HepG2 (cell line): ENCODE data around the gene ZNF180. TPM values are rescaled to one million over a fixed set of nuclear protein-coding genes. Genes with fewer than 3 reads are reported as not detected.

Experiments
- ATAC-seq: fragments of 200-7000 bp; cut with Tn5 transposase; 3 replicates; pipeline ENCODE4 v1.9.1; 2020; ENCODE audit warnings: mild to moderate bottlenecking, moderate library complexity
- BruUV-seq: library from RNA; stranded (reverse); fragments of 400-500 nt; replicated peaks from 2 replicates; lab custom pipeline; 2021; lab: Mats Ljungman, UMichigan
- CTCF ChIA-PET: fragments of 300-600 bp; formaldehyde crosslinking; extraction: SDS; loops from one replicate; lab custom pipeline; 2021; ENCODE audit warnings: low total read pairs, inconsistent platforms, low intra/inter-chr PET ratio; lab: Yijun Ruan, JAX
- POLR2A ChIA-PET: fragments of 350-600 bp; sonication (Branson Sonifier 250); formaldehyde crosslinking; loops from one replicate; lab custom pipeline; 2020; ENCODE audit warnings: antibody characterized with exemption, inconsistent platforms; lab: Yijun Ruan, JAX
- DNase-seq: peaks from one replicate; pipeline ENCODE4 v3.0.0-alpha.2; 2015; ENCODE audit warnings: low spot score
- FAIRE-seq: peaks from 3 replicates; lab custom pipeline; 2011; peaks lifted over from hg19 to GRCh38; lab: Jason Lieb, UNC
- H2AFZ ChIP-seq: one replicate; pipeline ENCODE4 v1.6.1; 2011; ENCODE audit warnings: low read length, inconsistent platforms
- H3K27ac ChIP-seq: fragments of 300-600 bp; 3 replicates; pipeline ENCODE4 v1.8.0; 2011; ENCODE audit warnings: mixed run types, mild to moderate bottlenecking, mixed read lengths, low read length, inconsistent platforms; ENCODE audit not compliant: insufficient read depth; ENCODE audit errors: extremely low read length
- H3K27me3 ChIP-seq, 2 experiments: fragments of 200-600 bp in 1 of 2; 2 replicates in 1 of 2; 3 replicates in 1 of 2; pipeline versions ENCODE4 v1.6.0 to v1.8.0; 2011; ENCODE audit warnings: low read length in 2 of 2, mild to moderate bottlenecking in 2 of 2, moderate library complexity in 2 of 2, inconsistent platforms in 1 of 2; ENCODE audit not compliant: insufficient read depth in 2 of 2, control insufficient read depth in 1 of 2
- H3K36me3 ChIP-seq, 2 experiments: fragments of 200-600 bp in 1 of 2; replicated peaks in 1 of 2; 2 replicates in 1 of 2; 3 replicates in 1 of 2; pipeline versions ENCODE4 v1.5.1 to v1.8.0; 2011; ENCODE audit warnings: low read length in 2 of 2, inconsistent platforms in 1 of 2; ENCODE audit not compliant: insufficient read depth in 2 of 2, control insufficient read depth in 1 of 2
- H3K4me1 ChIP-seq: 2 replicates; pipeline ENCODE4 v1.5.1; 2012; ENCODE audit warnings: low read length, inconsistent platforms; ENCODE audit not compliant: insufficient read depth
- H3K4me2 ChIP-seq: 2 replicates; pipeline ENCODE4 v1.6.0; 2011; ENCODE audit warnings: low read depth, low read length, inconsistent platforms
- H3K4me3 ChIP-seq, 3 experiments: fragments of 200-600 bp in 1 of 3; sonication (generic), shearing (Covaris generic) in 1 of 3; replicated peaks in 1 of 3; 2 replicates each; pipeline ENCODE4 v1.5.1; 2011 to 2016; ENCODE audit warnings: low read length in 3 of 3, inconsistent platforms in 2 of 3, low read depth in 2 of 3, mild to moderate bottlenecking in 2 of 3, control low read depth in 1 of 3, mixed read lengths in 1 of 3; ENCODE audit not compliant: insufficient read depth in 1 of 3
- H3K79me2 ChIP-seq: one replicate; pipeline ENCODE4 v1.6.1; 2011; ENCODE audit warnings: low read length, inconsistent platforms; ENCODE audit not compliant: insufficient read depth
- H3K9ac ChIP-seq: 2 replicates; pipeline ENCODE4 v1.6.0; 2011; ENCODE audit warnings: mild to moderate bottlenecking, low read depth, low read length, inconsistent platforms; ENCODE audit not compliant: insufficient read depth
- H3K9me3 ChIP-seq: 2 replicates; pipeline ENCODE4 v1.5.1; 2012; ENCODE audit warnings: mild to moderate bottlenecking, low read length
- H4K20me1 ChIP-seq: 2 replicates; pipeline ENCODE4 v1.6.0; 2011; ENCODE audit warnings: inconsistent platforms, mild to moderate bottlenecking, low read length, moderate library complexity; ENCODE audit not compliant: insufficient read depth
- DBP ChIP-seq: sonication (generic); formaldehyde crosslinking; IDR thresholded peaks from 2 replicates; pipeline ENCODE4 v1.4.0; 2020; ENCODE audit warnings: missing genetic modification reagents; ENCODE audit errors: not compliant biosample characterization
- NFE2 ChIP-seq: sonication (generic); formaldehyde crosslinking; IDR thresholded peaks from 2 replicates; pipeline ENCODE4 v1.4.0; 2020; ENCODE audit warnings: missing genetic modification reagents
- NR3C1 ChIP-seq: sonication (generic); formaldehyde crosslinking; IDR thresholded peaks from 2 replicates; pipeline ENCODE4 v1.4.0; 2020; ENCODE audit warnings: missing genetic modification reagents
- PHF21A ChIP-seq: sonication (generic); formaldehyde crosslinking; IDR thresholded peaks from 2 replicates; pipeline ENCODE4 v1.5.0; 2020; ENCODE audit warnings: mild to moderate bottlenecking, missing genetic modification reagents
- ZFP62 ChIP-seq: sonication (generic); formaldehyde crosslinking; IDR thresholded peaks from 2 replicates; pipeline ENCODE4 v1.4.0; 2020; ENCODE audit warnings: missing genetic modification reagents
- ZNF382 ChIP-seq: sonication (generic); formaldehyde crosslinking; IDR thresholded peaks from 2 replicates; pipeline ENCODE4 v1.5.0; 2020; ENCODE audit warnings: missing genetic modification reagents, mild to moderate bottlenecking, borderline replicate concordance
- WGBS: methylation state at CpG from one replicate; pipeline ENCODE4 v1.1.6; 2017; ENCODE audit warnings: low lambda C conversion rate; 5-methylcytosine and 5-hydroxymethylcytosine counted together
- in situ Hi-C: cut with HindIII; loops from 2 replicates; pipeline ENCODE4 v1.10.0; 2017; ENCODE audit warnings: low pct_unique_long_range_greater_than_20kb; ENCODE audit not compliant: extremely low pct_ligation_motif_present
- intact Hi-C: fragments of 100-400 bp; cut with micrococcal nuclease; formaldehyde crosslinking; loops from one replicate; pipeline ENCODE4 v1.10.0; 2022; ENCODE audit not compliant: unreplicated experiment
- polyA plus RNA-seq, 8 experiments: library from polyadenylated mRNA; depleted of rRNA in 3 of 8; stranded (reverse) in 7 of 8; unstranded in 1 of 8; fragments of >200 nt; fragmentation: Illumina TruSeq in 4 of 8; extraction: Trizol in 4 of 8; gene quantifications; 2 replicates each; pipeline versions ENCODE4 v1.2.1 to v1.2.3, GENCODE V29; 2011 to 2016; ENCODE audit warnings: low read depth in 4 of 8, missing spikeins in 1 of 8, mixed read lengths in 1 of 8; ENCODE audit not compliant: insufficient read depth in 1 of 8
- total RNA-seq, 5 experiments: library from RNA; depleted of rRNA; stranded (reverse); fragments of >200 nt; fragmentation: Illumina TruSeq; extraction: Trizol; gene quantifications; 2 replicates each; pipeline ENCODE4 v1.2.3, GENCODE V29; 2016; ENCODE audit warnings: low read depth in 1 of 5
- TF ChIP-seq, protein P1 (sequence below): sonication (generic); formaldehyde crosslinking; IDR thresholded peaks from 2 replicates; pipeline ENCODE4 v1.5.1; 2020; ENCODE audit warnings: mild to moderate bottlenecking, missing genetic modification reagents, borderline replicate concordance
- TF ChIP-seq, protein P2 (sequence below): sonication (generic); formaldehyde crosslinking; IDR thresholded peaks from 2 replicates; pipeline ENCODE4 v1.5.0; 2020; ENCODE audit warnings: mild to moderate bottlenecking, missing genetic modification reagents
- TF ChIP-seq, protein P3 (sequence below): sonication (generic); formaldehyde crosslinking; IDR thresholded peaks from 2 replicates; pipeline ENCODE4 v1.4.0; 2020; ENCODE audit warnings: missing genetic modification reagents, mild to moderate bottlenecking, borderline replicate concordance
- TF ChIP-seq, protein P4 (sequence below): sonication (generic); formaldehyde crosslinking; IDR thresholded peaks from 2 replicates; pipeline ENCODE4 v1.5.1; 2020; ENCODE audit warnings: missing genetic modification reagents, mild to moderate bottlenecking, borderline replicate concordance

ZNF180 gene
- total and polyA plus RNA-seq, 2 of the 13 experiments (the other 11 are each of a cell fraction or from before 2014, with no cell fraction given) = 0.92 to 9.3 TPM

DNA sequence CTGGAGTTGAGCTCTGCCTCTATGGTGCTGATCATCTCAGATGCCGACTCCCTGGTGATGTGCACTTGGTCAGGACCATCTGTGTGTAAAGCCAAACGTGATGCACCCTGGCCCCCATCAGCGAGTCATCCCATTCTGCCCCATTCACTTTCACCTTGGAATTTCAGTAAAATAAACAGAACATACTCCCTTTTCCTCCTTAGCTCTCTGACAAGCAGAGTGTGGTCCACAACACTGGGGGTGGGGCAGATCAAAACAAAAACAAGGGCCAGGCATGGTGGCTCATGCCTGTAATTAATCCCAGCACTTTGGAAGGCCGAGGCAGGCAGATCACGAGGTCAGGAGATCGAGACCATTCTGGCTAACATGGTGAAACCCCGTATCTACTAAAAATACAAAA is 16.8 kb upstream of the ZNF180 start:
- Histone ChIP-seq H2AFZ (no peak overlapping the region), H3K4me1 (no peaks in the 10 kb centered on the region), H3K27me3 (no peaks in the 10 kb centered on the region), H3K27ac (no peak overlapping the region), H3K4me2 (no peak overlapping the region), H4K20me1 (no peaks in the 10 kb centered on the region), H3K36me3 (no peaks in the 10 kb centered on the region), H3K4me3 (no peak overlapping the region), H3K9me3 (no peaks in the 10 kb centered on the region), H3K9ac (no peak overlapping the region), H3K79me2 (no peaks in the 10 kb centered on the region)
- no peak for FAIRE-seq
- 30% methylated on average over 6 of the region's 7 CpGs for WGBS
- CTCF ChIA-PET = no interaction called here
- intact Hi-C loops = no loop called here
- no peak for DNase-seq
- no peak for ATAC-seq
- POLR2A ChIA-PET = no interaction called here
- in situ Hi-C loops = no loop called here
- BruUV-seq = no TSS peak
- TF ChIP-seq NR3C1 (CRISPR knock-in tag) (no peak), ZFP62 (CRISPR knock-in tag) (no peak), NFE2 (CRISPR knock-in tag) (no peak), DBP (CRISPR knock-in tag) (no peak), ZNF382 (CRISPR knock-in tag) (no peak), PHF21A (CRISPR knock-in tag) (no peak)
- TF ChIP-seq, protein P1, sequence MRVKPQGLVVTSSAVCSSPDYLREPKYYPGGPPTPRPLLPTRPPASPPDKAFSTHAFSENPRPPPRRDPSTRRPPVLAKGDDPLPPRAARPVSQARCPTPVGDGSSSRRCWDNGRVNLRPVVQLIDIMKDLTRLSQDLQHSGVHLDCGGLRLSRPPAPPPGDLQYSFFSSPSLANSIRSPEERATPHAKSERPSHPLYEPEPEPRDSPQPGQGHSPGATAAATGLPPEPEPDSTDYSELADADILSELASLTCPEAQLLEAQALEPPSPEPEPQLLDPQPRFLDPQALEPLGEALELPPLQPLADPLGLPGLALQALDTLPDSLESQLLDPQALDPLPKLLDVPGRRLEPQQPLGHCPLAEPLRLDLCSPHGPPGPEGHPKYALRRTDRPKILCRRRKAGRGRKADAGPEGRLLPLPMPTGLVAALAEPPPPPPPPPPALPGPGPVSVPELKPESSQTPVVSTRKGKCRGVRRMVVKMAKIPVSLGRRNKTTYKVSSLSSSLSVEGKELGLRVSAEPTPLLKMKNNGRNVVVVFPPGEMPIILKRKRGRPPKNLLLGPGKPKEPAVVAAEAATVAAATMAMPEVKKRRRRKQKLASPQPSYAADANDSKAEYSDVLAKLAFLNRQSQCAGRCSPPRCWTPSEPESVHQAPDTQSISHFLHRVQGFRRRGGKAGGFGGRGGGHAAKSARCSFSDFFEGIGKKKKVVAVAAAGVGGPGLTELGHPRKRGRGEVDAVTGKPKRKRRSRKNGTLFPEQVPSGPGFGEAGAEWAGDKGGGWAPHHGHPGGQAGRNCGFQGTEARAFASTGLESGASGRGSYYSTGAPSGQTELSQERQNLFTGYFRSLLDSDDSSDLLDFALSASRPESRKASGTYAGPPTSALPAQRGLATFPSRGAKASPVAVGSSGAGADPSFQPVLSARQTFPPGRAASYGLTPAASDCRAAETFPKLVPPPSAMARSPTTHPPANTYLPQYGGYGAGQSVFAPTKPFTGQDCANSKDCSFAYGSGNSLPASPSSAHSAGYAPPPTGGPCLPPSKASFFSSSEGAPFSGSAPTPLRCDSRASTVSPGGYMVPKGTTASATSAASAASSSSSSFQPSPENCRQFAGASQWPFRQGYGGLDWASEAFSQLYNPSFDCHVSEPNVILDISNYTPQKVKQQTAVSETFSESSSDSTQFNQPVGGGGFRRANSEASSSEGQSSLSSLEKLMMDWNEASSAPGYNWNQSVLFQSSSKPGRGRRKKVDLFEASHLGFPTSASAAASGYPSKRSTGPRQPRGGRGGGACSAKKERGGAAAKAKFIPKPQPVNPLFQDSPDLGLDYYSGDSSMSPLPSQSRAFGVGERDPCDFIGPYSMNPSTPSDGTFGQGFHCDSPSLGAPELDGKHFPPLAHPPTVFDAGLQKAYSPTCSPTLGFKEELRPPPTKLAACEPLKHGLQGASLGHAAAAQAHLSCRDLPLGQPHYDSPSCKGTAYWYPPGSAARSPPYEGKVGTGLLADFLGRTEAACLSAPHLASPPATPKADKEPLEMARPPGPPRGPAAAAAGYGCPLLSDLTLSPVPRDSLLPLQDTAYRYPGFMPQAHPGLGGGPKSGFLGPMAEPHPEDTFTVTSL (CRISPR knock-in tag) = no peak
- TF ChIP-seq, protein P2, sequence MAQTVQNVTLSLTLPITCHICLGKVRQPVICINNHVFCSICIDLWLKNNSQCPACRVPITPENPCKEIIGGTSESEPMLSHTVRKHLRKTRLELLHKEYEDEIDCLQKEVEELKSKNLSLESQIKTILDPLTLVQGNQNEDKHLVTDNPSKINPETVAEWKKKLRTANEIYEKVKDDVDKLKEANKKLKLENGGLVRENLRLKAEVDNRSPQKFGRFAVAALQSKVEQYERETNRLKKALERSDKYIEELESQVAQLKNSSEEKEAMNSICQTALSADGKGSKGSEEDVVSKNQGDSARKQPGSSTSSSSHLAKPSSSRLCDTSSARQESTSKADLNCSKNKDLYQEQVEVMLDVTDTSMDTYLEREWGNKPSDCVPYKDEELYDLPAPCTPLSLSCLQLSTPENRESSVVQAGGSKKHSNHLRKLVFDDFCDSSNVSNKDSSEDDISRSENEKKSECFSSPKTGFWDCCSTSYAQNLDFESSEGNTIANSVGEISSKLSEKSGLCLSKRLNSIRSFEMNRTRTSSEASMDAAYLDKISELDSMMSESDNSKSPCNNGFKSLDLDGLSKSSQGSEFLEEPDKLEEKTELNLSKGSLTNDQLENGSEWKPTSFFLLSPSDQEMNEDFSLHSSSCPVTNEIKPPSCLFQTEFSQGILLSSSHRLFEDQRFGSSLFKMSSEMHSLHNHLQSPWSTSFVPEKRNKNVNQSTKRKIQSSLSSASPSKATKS = no peak
- TF ChIP-seq, protein P3, sequence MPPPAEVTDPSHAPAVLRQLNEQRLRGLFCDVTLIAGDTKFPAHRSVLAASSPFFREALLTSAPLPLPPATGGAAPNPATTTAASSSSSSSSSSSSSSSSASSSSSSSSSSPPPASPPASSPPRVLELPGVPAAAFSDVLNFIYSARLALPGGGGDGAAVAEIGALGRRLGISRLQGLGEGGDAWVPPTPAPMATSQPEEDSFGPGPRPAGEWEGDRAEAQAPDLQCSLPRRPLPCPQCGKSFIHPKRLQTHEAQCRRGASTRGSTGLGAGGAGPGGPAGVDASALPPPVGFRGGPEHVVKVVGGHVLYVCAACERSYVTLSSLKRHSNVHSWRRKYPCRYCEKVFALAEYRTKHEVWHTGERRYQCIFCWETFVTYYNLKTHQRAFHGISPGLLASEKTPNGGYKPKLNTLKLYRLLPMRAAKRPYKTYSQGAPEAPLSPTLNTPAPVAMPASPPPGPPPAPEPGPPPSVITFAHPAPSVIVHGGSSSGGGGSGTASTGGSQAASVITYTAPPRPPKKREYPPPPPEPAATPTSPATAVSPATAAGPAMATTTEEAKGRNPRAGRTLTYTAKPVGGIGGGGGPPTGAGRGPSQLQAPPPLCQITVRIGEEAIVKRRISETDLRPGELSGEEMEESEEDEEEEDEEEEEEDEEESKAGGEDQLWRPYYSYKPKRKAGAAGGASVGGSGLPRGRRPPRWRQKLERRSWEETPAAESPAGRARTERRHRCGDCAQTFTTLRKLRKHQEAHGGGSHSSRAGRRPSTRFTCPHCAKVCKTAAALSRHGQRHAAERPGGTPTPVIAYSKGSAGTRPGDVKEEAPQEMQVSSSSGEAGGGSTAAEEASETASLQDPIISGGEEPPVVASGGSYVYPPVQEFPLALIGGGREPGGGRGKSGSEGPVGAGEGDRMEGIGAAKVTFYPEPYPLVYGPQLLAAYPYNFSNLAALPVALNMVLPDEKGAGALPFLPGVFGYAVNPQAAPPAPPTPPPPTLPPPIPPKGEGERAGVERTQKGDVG = no peak
- TF ChIP-seq, protein P4, sequence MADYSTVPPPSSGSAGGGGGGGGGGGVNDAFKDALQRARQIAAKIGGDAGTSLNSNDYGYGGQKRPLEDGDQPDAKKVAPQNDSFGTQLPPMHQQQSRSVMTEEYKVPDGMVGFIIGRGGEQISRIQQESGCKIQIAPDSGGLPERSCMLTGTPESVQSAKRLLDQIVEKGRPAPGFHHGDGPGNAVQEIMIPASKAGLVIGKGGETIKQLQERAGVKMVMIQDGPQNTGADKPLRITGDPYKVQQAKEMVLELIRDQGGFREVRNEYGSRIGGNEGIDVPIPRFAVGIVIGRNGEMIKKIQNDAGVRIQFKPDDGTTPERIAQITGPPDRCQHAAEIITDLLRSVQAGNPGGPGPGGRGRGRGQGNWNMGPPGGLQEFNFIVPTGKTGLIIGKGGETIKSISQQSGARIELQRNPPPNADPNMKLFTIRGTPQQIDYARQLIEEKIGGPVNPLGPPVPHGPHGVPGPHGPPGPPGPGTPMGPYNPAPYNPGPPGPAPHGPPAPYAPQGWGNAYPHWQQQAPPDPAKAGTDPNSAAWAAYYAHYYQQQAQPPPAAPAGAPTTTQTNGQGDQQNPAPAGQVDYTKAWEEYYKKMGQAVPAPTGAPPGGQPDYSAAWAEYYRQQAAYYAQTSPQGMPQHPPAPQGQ (CRISPR knock-in tag) = no peak
